Chondrocyte (in vitro differentiated cells): ENCODE data around the gene HNF4A. TPM values are rescaled to one million over a fixed set of nuclear protein-coding genes. Genes with fewer than 3 reads are reported as not detected.

ENCODE experiments used
- DNase-seq: peaks from one replicate; pipeline ENCODE4 v3.0.0; 2021; ENCODE audit warnings: mixed read lengths, low spot score
- H3K27ac Mint-ChIP-seq: one replicate; pipeline ENCODE4 v1.8.0; 2021; ENCODE audit warnings: mild to moderate bottlenecking, moderate library complexity, mixed read lengths; ENCODE audit not compliant: unreplicated experiment
- H3K27me3 Mint-ChIP-seq: 2 replicates; pipeline ENCODE4 v1.8.0; 2021; ENCODE audit warnings: low read depth, mixed read lengths
- H3K36me3 Mint-ChIP-seq: 2 replicates; pipeline ENCODE4 v1.8.0; 2021; ENCODE audit warnings: low read depth, mixed read lengths
- H3K4me1 Mint-ChIP-seq: 2 replicates; pipeline ENCODE4 v1.8.0; 2021; ENCODE audit warnings: low read depth, mild to moderate bottlenecking, mixed read lengths
- H3K4me3 Mint-ChIP-seq: one replicate; pipeline ENCODE4 v1.8.0; 2021; ENCODE audit warnings: mild to moderate bottlenecking, moderate library complexity, mixed read lengths; ENCODE audit not compliant: unreplicated experiment
- H3K9me3 Mint-ChIP-seq: 2 replicates; pipeline ENCODE4 v1.8.0; 2021; ENCODE audit warnings: low read depth, mixed read lengths
- total RNA-seq: library from RNA; stranded (reverse); gene quantifications from 3 replicates; pipeline ENCODE4 v1.2.1, GENCODE V29; 2021
- TF ChIP-seq, protein P1 (sequence below): fragments of 200-600 bp; sonication (generic); IDR thresholded peaks from 2 replicates; pipeline ENCODE4 v1.5.0; 2021; ENCODE audit warnings: antibody characterized with exemption, mild to moderate bottlenecking, moderate library complexity

The HNF4A gene
- total RNA-seq, 1 donor from 2014 or later, result not detected

- H3K4me3 Mint-ChIP-seq, result no peak overlapping the region
- H3K4me1 Mint-ChIP-seq, result peaks cover 14% of the 10 kb centered on the region
- DNase-seq, result no peak
- no peaks in the 10 kb centered on the region for H3K9me3 Mint-ChIP-seq
- TF ChIP-seq, protein P1, sequence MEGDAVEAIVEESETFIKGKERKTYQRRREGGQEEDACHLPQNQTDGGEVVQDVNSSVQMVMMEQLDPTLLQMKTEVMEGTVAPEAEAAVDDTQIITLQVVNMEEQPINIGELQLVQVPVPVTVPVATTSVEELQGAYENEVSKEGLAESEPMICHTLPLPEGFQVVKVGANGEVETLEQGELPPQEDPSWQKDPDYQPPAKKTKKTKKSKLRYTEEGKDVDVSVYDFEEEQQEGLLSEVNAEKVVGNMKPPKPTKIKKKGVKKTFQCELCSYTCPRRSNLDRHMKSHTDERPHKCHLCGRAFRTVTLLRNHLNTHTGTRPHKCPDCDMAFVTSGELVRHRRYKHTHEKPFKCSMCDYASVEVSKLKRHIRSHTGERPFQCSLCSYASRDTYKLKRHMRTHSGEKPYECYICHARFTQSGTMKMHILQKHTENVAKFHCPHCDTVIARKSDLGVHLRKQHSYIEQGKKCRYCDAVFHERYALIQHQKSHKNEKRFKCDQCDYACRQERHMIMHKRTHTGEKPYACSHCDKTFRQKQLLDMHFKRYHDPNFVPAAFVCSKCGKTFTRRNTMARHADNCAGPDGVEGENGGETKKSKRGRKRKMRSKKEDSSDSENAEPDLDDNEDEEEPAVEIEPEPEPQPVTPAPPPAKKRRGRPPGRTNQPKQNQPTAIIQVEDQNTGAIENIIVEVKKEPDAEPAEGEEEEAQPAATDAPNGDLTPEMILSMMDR, result no peak
- no peaks in the 10 kb centered on the region for H3K36me3 Mint-ChIP-seq
- peaks cover 2% of the 10 kb centered on the region for H3K27me3 Mint-ChIP-seq
- H3K27ac Mint-ChIP-seq, result no peak overlapping the region
These were observed 24.3 kb upstream of the HNF4A start for GRCh38 chr20:44331201-44331600.

DNA sequence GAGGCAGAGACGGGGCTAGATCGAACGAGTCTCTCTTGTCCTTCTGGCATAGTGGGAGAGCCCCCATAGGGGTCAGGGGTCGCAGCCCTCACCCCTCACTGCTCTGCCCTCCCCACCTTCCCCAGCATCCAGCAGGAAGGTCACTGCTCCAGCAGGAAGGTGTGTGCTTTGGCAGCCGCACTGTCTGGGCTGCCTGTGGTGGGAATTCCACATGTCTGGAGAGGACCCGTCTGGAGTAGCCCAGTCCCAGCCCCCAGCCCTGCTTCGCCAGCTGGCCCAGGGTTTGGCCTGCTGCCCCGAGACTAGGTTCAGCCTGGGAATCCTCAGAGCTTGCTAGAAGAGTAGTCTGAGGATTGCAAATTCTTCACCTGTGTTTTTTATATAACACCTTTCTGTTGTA lies 21.2 kb upstream of the HNF4A start:
- peak; percentile 80 for DNase-seq

DNA sequence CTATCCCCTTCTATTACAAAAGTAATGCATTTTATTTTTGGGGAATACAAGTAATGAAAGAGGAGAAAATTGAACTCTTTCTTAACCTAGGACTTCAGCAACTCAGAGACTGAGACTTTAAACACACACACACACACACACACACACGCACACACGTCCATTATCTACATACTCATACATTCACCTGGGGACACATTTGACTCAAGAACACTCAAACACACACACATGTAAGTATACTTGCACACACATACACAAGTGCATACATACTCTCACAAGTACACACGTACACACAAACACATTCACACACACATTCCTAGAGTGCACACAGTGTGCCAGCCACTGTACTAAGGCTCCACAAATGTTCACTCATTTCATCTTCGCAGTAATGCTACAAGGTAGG lies 20.8 kb upstream of the HNF4A start:
- Mint-ChIP-seq H3K4me1 (peaks cover 19% of the 10 kb centered on the region), H3K36me3 (no peaks in the 10 kb centered on the region), H3K9me3 (no peaks in the 10 kb centered on the region), H3K4me3 (no peak overlapping the region), H3K27me3 (no peaks in the 10 kb centered on the region), H3K27ac (no peak overlapping the region)
- TF ChIP-seq, protein P1, result no peak
- no peak for DNase-seq

More for the DNA sequence above, 21.2 kb upstream of the HNF4A start:
- TF ChIP-seq, protein P1, result no peak
- no peaks in the 10 kb centered on the region for H3K36me3 Mint-ChIP-seq
- H3K27ac Mint-ChIP-seq, result no peak overlapping the region
- H3K4me1 Mint-ChIP-seq, result peaks cover 19% of the 10 kb centered on the region
- no peaks in the 10 kb centered on the region for H3K27me3 Mint-ChIP-seq
- no peak overlapping the region for H3K4me3 Mint-ChIP-seq
- no peaks in the 10 kb centered on the region for H3K9me3 Mint-ChIP-seq

GRCh38 chr20:44335675-44336074 lies 19.8 kb upstream of the HNF4A start:
- Mint-ChIP-seq H3K4me3 (no peak overlapping the region), H3K27me3 (no peaks in the 10 kb centered on the region)
- no peak for DNase-seq

DNA sequence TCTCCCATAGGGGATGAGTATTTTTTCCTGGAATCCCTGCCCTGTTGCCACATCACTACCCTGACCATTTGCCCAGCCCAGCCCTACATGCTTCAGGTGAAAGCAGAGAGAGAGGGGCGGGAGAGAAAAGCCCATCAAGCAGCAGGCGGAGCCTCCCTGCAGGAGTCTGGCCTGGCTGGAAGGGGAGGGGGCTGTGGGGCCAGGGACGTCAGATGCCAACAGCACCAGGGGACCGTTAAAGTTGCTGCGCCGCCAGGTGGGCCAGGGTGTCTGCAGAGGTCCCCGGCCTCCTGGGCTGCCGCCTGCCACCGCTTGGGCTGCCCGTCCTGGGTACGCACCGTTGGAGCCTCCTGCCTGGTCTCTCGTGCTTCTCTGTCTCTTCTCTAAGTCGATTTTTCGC lies 19.4 kb upstream of the HNF4A start:
- peaks cover 19% of the 10 kb centered on the region for H3K4me1 Mint-ChIP-seq
- no peak for DNase-seq
- H3K4me3 Mint-ChIP-seq, result no peak overlapping the region
- TF ChIP-seq, protein P1, result no peak
- H3K27ac Mint-ChIP-seq, result no peak overlapping the region
- no peaks in the 10 kb centered on the region for H3K27me3 Mint-ChIP-seq
- H3K9me3 Mint-ChIP-seq, result no peaks in the 10 kb centered on the region
- no peaks in the 10 kb centered on the region for H3K36me3 Mint-ChIP-seq

More at GRCh38 chr20:44335675-44336074, 19.8 kb upstream of the HNF4A start:
- Mint-ChIP-seq H3K4me1 (peaks cover 19% of the 10 kb centered on the region), H3K27ac (no peak overlapping the region), H3K36me3 (no peaks in the 10 kb centered on the region), H3K9me3 (no peaks in the 10 kb centered on the region)
- TF ChIP-seq, protein P1, result no peak
